K562 (cell line): Measurements from ENCODE around the gene PBXIP1. TPM values are rescaled to one million over a fixed set of nuclear protein-coding genes. Genes with fewer than 3 reads are reported as not detected.

Experiments
- CBFA2T3 ChIP-seq: fragments of 450-650 bp; IDR thresholded peaks from 2 replicates; pipeline ENCODE4 v1.6.1; 2017
- FOS ChIP-seq: IDR thresholded peaks from 3 replicates; pipeline ENCODE4 v1.6.1; 2011; ENCODE audit not compliant: insufficient read length; ENCODE audit errors: extremely low read depth
- HLTF ChIP-seq: fragments of 450-650 bp; IDR thresholded peaks from 2 replicates; pipeline ENCODE4 v1.6.1; 2016
- KDM4B ChIP-seq, 2 experiments: fragments of 450-650 bp in 1 of 2; sonication (generic) in 1 of 2; IDR thresholded peaks; 2 replicates each; pipeline ENCODE4 v1.6.1; 2016 to 2017; ENCODE audit warnings: borderline replicate concordance in 2 of 2, antibody characterized with exemption in 1 of 2, low read depth in 1 of 2, mild to moderate bottlenecking in 1 of 2
- MAZ ChIP-seq, 2 experiments: fragments of 450-650 bp in 1 of 2; sonication (generic) in 1 of 2; formaldehyde crosslinking; IDR thresholded peaks in 1 of 2; conservative IDR thresholded peaks in 1 of 2; 2 replicates each; pipeline versions ENCODE4 v1.4.0 to v1.5.0; 2020; ENCODE audit warnings: mild to moderate bottlenecking in 1 of 2, missing genetic modification reagents in 1 of 2
- MTA1 ChIP-seq: fragments of 450-650 bp; IDR thresholded peaks from 2 replicates; pipeline ENCODE4 v1.6.1; 2017; ENCODE audit warnings: borderline replicate concordance
- PCBP1 ChIP-seq: fragments of 200-400 bp; formaldehyde crosslinking; IDR thresholded peaks from 2 replicates; pipeline ENCODE4 v1.6.1; 2018; ENCODE audit warnings: mild to moderate bottlenecking, low read depth, low read length; ENCODE audit not compliant: poor library complexity, severe bottlenecking
- TCF3 ChIP-seq: sonication (generic); formaldehyde crosslinking; IDR thresholded peaks from 2 replicates; pipeline ENCODE4 v1.4.0; 2020; ENCODE audit warnings: mild to moderate bottlenecking, missing genetic modification reagents
- TEAD4 ChIP-seq, 2 experiments: sonication (generic) in 1 of 2; formaldehyde crosslinking in 1 of 2; IDR thresholded peaks; 2 replicates each; pipeline versions ENCODE4 v1.6.1 to v1.8.0; 2012 to 2022; ENCODE audit warnings: borderline replicate concordance in 1 of 2, inconsistent platforms in 1 of 2, low read length in 1 of 2, mild to moderate bottlenecking in 1 of 2, missing genetic modification reagents in 1 of 2
- ZHX1 ChIP-seq: fragments of 150-350 bp; conservative IDR thresholded peaks from 2 replicates; pipeline ENCODE4 v1.6.1; 2014; ENCODE audit warnings: low read length
- ZNF592 ChIP-seq: fragments of 450-650 bp; IDR thresholded peaks from 2 replicates; pipeline ENCODE4 v1.6.1; 2017; ENCODE audit warnings: antibody characterized with exemption, mild to moderate bottlenecking
- ZNF830 ChIP-seq: fragments of 250-450 bp; sonication (Bioruptor Pico); IDR thresholded peaks from 2 replicates; pipeline ENCODE4 v1.5.0; 2021; ENCODE audit warnings: mild to moderate bottlenecking
- polyA plus RNA-seq, 8 experiments: library from polyadenylated mRNA; depleted of rRNA in 4 of 8; stranded (reverse) in 5 of 8; unstranded in 3 of 8; fragments of >200 nt; fragmentation: Nextera tagmentation in 2 of 8; fragmentation: Illumina TruSeq in 1 of 8; extraction: Ambion mirVana in 2 of 8; extraction: Trizol in 1 of 8; gene quantifications; 2 replicates each; pipeline versions ENCODE4 v1.2.1 to v1.2.3, GENCODE V29; 2011 to 2014; ENCODE audit warnings: inconsistent platforms in 1 of 8, missing spikeins in 1 of 8
- total RNA-seq, 7 experiments: library from RNA; depleted of rRNA in 6 of 7; stranded (reverse); fragments of >200 nt in 6 of 7; fragmentation: Illumina TruSeq in 2 of 7; extraction: Trizol in 2 of 7; gene quantifications; 2 replicates each; pipeline versions ENCODE4 v1.2.1 to v1.2.3, GENCODE V29; 2011 to 2021; ENCODE audit warnings: low replicate concordance in 1 of 7
- TF ChIP-seq, protein P1 (sequence below): fragments of 450-650 bp; IDR thresholded peaks from 2 replicates; pipeline ENCODE4 v1.6.1; 2016
- TF ChIP-seq, protein P2 (sequence below), 3 experiments: IDR thresholded peaks in 2 of 3; conservative IDR thresholded peaks in 1 of 3; 2 replicates each; pipeline ENCODE4 v1.5.1; 2011 to 2012; ENCODE audit warnings: low read length in 3 of 3, mild to moderate bottlenecking in 3 of 3, control low read depth in 2 of 3, improper control_type of control experiment in 1 of 3, inconsistent platforms in 1 of 3, low read depth in 1 of 3, mixed read lengths in 1 of 3, moderate library complexity in 1 of 3; ENCODE audit not compliant: insufficient read depth in 2 of 3
- TF ChIP-seq, protein P3 (sequence below), 2 experiments: fragments of 450-650 bp in 1 of 2; sonication (generic) in 1 of 2; formaldehyde crosslinking in 1 of 2; IDR thresholded peaks in 1 of 2; conservative IDR thresholded peaks in 1 of 2; 2 replicates each; pipeline versions ENCODE4 v1.6.1 to v1.8.1; 2016 to 2023; ENCODE audit warnings: mild to moderate bottlenecking in 2 of 2, moderate library complexity in 2 of 2, inconsistent platforms in 1 of 2, missing genetic modification reagents in 1 of 2

Gene PBXIP1
- total and polyA plus RNA-seq, 9 of the 15 experiments (the other 6 are each of a cell fraction or from before 2014, with no cell fraction given) = 0.13 to 8.3 (median 5.8) TPM

- TF ChIP-seq, protein P1, sequence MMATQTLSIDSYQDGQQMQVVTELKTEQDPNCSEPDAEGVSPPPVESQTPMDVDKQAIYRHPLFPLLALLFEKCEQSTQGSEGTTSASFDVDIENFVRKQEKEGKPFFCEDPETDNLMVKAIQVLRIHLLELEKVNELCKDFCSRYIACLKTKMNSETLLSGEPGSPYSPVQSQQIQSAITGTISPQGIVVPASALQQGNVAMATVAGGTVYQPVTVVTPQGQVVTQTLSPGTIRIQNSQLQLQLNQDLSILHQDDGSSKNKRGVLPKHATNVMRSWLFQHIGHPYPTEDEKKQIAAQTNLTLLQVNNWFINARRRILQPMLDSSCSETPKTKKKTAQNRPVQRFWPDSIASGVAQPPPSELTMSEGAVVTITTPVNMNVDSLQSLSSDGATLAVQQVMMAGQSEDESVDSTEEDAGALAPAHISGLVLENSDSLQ = peak; percentile 97
- TF ChIP-seq HLTF (peak; percentile 85; the same call in 1 of the 2 replicates), KDM4B (IDR thresholded peaks at IDR 0.05; ENCODE audit: borderline replicate concordance in 2 of 2, low read depth in 1 of 2) (peak in 1 of 2 experiments; percentile 23; a peak in 1 of 4 replicates), MTA1 (0 out of 2 replicates have a peak, but pooled peaks have one; percentile 13), MAZ (CRISPR knock-in tag; conservative IDR thresholded peaks at IDR 0.05 in 1 of 2, IDR thresholded peaks at IDR 0.05 in 1 of 2) (peak; percentile 78 to 92; a peak in 3 of 4 replicates), ZNF592 (peak; percentile 96), ZHX1 (peak; percentile 34; the same call in 1 of the 2 replicates), TCF3 (CRISPR knock-in tag) (peak; percentile 62), PCBP1 (peak; percentile 59), FOS (no peak), ZNF830 (CRISPR knock-in tag) (peak; percentile 56; the same call in 1 of the 2 replicates), CBFA2T3 (peak; percentile 38), TEAD4 (IDR thresholded peaks at IDR 0.05; ENCODE audit: low read length) (peak; percentile 34; the same call in 1 of the 2 replicates), TEAD4 (CRISPR knock-in tag; IDR thresholded peaks at IDR 0.05; ENCODE audit: borderline replicate concordance) (peak; percentile 73; the same call in 1 of the 2 replicates)
- TF ChIP-seq, protein P2, sequence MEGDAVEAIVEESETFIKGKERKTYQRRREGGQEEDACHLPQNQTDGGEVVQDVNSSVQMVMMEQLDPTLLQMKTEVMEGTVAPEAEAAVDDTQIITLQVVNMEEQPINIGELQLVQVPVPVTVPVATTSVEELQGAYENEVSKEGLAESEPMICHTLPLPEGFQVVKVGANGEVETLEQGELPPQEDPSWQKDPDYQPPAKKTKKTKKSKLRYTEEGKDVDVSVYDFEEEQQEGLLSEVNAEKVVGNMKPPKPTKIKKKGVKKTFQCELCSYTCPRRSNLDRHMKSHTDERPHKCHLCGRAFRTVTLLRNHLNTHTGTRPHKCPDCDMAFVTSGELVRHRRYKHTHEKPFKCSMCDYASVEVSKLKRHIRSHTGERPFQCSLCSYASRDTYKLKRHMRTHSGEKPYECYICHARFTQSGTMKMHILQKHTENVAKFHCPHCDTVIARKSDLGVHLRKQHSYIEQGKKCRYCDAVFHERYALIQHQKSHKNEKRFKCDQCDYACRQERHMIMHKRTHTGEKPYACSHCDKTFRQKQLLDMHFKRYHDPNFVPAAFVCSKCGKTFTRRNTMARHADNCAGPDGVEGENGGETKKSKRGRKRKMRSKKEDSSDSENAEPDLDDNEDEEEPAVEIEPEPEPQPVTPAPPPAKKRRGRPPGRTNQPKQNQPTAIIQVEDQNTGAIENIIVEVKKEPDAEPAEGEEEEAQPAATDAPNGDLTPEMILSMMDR (IDR thresholded peaks at IDR 0.05 in 2 of 3, conservative IDR thresholded peaks at IDR 0.05 in 1 of 3; ENCODE audit: insufficient read depth in 2 of 3, low read depth in 1 of 3, low read length in 3 of 3) = peak; percentile 58 to 75 (median 74)
- TF ChIP-seq, protein P3, sequence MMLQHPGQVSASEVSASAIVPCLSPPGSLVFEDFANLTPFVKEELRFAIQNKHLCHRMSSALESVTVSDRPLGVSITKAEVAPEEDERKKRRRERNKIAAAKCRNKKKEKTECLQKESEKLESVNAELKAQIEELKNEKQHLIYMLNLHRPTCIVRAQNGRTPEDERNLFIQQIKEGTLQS (IDR thresholded peaks at IDR 0.05) = no peak
- TF ChIP-seq, protein P3 (CRISPR knock-in tag; conservative IDR thresholded peaks at IDR 0.05) = peak; percentile 48; the same call in 1 of the 2 replicates
Observed at GRCh38 chr1:154936555-154937084, 19.3 kb downstream of the PBXIP1 start, which contains the start of gene PMVK (continued).
